GDM1 (cell line): Measurements from ENCODE around the gene FBXO44.

Experiments
- DNase-seq: peaks from one replicate; lab custom pipeline; 2025; lab: John Stamatoyannopoulos, UW

Gene FBXO44

DNA sequence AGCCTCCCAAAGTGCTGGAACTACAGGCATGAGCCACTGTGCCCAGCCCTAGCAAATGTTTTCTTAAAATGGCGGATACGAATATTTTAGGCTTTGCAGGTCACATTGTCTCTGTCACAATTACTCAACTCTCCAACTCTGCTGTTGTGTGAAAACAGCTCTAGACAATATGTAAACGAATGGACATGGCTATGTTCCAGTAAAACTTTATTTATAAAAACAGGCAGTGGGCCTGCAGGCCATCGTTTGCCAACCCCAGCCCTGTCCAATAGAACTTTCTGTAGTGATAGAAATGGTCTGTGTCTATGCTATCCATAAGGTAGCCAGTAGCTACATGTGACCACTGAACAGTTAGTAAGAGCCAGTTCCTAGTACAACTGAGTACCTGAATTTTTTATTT, 5.1 kb downstream of the FBXO44 start:
- DNase-seq, result no peak

DNA sequence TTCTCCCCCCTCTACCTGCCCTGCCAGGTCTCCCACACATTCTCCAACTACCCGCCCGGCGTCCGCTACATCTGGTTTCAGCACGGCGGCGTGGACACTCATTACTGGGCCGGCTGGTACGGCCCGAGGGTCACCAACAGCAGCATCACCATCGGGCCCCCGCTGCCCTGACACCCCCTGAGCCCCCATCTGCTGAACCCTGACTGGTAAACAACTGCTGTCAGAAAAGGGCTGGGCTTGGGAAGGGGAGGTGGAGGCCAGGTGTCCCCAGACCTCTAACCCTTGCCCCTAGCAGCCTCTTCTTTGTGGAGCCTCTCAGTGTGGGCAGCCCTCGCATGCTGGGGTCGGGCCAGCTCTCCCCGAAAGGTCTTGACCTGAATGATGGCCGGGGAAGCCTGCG, 6.4 kb downstream of the FBXO44 start:
- DNase-seq, result no peak

DNA sequence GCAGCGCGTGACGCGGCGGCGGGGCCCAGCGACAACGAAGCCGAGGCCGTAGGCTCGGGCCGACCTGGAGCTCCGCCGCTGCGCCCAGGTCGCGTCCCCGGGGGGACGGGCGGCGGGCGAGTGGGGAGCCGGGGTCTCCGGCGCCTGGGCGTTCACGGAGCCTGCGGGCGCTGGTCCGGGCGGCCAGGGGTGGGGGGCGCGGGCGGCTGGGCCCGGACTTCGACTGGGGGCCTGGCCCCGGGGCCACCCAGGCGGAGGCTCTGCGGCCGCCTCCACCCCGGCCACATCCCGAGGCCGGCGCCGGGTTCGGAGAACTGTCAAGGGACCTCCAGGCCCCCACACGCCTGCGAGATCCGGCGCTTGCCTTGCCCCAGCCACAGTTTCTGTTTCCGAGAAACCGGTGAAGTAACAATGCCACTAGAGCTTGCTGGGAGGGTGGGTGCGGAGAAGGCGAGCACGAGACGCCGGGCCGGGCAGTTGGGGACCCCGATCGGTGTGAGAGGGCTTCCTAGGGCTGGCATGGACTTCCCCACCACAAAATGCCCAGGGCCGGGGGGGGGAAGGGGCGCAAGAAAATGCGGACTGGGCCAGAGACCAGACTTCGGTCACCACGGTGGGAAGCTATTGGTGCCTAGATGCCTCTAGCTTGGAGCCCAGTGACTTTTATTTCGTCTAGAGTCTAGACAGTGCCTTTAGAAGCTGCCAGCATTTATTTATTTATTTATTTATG, 9.8 kb downstream of the FBXO44 start:
- no peak for DNase-seq

DNA sequence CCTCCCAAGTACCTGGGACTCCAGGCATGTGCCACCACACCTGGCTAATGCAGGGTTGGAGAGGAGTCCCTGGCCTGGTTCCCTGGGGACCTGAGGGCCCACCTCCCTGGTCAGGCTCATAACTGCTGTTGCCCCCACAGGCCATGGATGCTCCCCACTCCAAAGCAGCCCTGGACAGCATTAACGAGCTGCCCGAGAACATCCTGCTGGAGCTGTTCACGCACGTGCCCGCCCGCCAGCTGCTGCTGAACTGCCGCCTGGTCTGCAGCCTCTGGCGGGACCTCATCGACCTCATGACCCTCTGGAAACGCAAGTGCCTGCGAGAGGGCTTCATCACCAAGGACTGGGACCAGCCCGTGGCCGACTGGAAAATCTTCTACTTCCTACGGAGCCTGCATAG, 13.8 kb downstream of the FBXO44 start:
- DNase-seq, result no peak

DNA sequence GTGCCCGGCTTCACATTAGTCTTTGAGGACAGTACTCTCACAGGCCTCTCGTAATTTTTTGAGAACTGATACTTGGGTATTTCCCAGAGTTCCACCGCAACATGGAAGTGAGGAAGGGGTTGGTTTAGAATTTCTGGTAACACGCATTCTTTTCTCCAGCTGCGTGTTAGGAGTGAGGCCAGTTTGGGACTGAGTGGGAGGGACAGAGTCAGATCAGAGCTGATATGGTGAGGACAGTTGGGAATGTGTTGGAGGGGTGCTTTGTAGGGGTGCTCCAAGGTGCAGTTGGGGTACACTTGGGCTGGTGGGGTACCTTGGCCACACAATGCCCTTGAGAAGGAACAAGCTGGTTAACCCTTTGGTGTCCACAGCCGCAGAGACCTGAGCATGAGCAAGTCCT, 16.1 kb downstream of the FBXO44 start:
- DNase-seq, result no peak

DNA sequence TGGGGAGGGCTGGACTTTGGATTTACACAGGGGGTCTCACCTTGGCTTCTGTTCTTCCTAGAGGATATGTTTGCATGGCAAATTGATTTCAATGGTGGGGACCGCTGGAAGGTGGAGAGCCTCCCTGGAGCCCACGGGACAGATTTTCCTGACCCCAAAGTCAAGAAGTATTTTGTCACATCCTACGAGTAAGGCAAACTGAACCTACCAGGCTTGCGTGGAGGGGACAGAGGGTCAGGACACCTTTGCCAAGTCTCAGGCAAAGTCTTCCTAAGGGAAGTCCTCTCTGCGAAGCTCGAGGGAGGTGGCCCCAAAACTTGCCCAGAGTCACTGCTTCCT, 16.5 kb downstream of the FBXO44 start:
- DNase-seq, result no peak

DNA sequence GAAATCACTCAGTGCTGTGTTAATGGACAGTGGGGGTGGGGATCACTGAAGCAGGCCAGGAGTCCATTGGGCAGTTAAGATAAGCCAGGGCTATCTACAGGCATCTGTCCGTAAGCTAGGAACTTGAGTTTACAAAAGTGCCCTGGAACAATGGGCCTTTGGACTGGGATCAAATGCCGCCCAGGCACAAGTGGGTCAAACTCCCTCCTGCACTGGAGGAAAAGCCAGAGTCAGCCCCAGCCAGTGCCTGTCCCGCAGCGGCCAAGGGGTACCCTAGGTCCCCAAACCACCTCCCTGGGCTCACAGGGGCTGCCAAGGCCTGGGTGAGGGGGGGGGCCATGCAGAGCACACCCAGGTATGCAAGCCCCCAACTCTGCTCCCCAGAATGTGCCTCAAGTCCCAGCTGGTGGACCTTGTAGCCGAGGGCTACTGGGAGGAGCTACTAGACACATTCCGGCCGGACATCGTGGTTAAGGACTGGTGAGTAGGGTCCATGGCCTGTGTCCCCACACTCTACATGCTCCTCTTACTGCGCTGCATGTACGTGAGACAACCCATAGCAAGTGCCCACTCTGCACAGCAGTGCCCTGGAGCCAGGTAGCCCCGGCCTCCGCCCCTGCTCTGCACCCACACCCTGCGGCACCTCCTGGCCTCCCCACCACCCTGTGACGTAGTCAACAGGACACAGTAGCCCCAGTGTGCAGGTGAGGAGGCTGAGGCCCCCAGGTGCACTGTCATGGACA, 17.0 kb downstream of the FBXO44 start:
- DNase-seq, result no peak

DNA sequence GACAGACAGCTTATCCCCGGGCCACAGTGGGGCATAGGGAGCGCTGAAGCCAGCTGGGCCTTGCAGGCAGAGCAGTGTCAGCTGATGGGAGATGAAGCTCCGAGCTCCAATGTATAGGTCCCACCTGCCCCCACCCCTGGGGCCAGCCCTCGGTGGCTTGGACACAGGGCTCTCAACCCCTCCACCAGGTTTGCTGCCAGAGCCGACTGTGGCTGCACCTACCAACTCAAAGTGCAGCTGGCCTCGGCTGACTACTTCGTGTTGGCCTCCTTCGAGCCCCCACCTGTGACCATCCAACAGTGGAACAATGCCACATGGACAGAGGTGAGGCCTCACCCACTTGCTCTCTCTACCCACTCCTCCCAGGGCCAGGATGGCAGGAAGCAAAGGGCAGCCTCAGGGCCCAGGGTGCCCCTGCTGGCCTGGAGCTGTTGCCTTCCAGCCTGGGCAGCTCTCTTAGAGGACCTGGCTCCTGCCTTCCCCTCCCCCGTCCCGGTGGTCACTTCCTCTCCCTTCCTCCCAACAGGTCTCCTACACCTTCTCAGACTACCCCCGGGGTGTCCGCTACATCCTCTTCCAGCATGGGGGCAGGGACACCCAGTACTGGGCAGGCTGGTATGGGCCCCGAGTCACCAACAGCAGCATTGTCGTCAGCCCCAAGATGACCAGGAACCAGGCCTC, 18.6 kb downstream of the FBXO44 start:
- no peak for DNase-seq

DNA sequence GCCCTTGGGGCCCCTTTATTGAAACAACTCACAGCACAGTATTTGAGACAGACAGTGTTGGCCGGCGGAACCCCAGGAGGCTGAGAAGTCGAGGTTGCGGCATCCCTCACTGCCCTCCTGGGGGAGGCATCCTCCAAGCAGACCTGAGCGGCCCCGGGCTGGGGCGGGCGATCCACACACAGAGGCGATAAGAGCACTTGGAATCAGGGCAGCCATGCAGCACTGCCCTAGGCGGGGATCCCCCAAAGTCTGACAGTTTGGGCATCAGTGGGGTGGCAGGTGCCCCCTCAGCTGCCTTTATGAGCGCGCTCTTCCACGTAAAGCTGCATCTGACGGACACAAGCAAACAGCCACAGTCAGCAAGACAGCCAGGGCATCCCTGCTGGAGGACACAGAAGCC, 19.8 kb downstream of the FBXO44 start:
- DNase-seq, result no peak

DNA sequence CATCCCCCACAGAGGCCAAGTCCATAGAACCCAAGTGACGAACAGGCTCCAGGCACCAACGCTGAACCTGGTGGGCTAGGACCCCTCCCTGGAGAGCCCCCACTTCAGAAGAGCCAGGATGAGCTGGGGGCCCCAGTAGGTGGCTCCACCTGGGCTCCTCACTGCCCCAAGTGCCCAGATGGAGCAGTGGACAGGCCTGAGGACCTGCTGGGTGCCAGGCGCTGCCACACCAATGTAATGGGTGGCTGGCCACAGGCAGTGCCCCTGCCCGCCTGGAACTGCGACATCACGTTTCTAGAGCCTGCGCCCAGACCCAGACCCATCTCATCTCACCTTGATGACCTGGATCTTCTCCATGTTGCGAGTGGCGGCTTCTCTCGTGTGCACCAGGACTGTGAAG, 20.6 kb downstream of the FBXO44 start:
- DNase-seq, result no peak

DNA sequence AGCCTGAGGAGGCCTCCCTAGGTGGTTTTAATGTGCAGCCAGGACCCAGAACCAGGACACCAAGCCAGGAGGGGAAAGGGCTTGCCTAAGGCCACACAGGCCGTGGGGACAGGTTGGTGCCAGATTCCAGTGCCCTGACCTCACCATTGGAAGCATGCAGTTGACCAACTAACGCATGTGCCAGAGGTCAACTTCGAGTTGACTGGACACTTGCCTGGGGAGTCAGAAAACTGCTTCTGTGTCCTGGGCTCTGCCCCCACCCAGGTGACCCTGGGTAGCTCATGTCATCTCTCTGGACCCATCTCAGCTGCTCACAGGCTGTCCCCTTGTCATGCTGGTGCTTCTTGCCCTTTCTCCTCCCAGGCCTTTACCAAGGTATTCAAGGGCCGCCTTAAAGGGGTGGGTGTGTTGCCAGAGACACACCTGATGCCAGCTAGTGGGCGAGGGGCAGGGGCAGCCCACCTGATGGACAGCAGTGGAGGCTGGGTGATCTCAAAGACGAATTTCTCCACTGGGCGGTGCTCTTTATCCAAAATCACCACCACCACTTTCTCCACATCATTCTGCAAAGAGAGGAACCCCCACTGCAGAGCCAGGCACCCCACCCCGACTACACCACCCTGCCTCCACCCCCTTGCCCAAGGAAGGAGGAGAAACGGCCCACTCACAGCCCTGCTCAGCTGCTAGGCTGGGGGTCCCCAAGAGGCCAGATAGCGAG, 21.9 kb downstream of the FBXO44 start:
- no peak for DNase-seq

DNA sequence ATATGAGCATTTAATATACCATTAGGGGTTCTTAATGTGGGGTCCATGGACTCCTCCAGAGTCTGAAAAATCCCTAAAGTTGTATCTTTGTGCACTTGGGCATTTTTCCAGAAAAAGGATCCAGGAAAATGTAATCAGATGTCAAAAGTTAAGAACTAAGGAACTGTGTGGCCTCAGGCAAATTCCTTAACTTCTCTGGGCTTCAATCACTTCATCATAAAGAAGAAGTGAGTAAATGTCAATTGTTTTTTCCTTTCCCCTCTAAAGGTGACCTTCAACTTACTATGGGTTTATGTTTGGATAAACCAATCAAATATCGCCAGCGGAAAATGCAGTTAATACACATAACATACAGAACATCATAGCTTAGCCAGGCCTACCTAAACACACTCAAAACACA, 23.8 kb downstream of the FBXO44 start:
- DNase-seq, result no peak

DNA sequence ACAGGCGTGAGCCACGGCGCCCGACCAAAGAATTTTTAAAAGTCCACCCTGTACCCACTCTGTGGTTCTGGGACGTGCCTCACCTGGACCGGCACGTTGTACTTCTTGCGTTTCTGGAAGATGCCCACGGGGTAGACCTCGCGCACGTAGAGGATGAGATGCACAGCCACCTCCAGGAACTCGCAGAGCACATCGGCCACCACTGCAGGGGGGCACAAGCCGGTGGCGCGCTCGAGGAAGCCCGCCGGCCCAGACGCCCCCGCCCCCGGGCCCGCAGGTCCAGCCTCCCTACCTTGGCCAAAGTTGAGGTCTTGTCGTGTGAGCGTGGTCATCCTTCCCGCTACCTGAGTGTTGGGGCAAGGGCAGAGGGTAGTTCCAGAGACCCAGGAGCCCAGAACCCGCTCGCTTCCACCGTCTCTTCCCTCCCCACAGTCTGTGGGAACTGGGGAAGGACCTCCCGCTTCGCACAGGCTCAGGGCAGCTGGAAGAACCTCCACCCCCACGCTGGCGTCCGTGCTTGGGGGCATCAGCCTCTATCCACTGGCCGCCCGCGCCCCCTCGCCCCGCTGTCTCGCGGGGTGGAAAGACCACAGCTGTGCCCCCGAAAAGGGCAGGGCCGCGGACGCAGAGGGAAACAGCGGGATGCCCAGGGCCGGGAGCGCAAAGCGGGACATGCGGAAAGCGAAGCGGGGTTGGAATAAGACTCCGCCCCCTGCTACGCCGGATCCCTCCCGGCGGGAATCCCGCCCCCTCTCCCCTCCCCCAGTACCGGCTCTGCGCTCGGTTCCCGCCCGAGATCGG, 25.8 kb downstream of the FBXO44 start:
- DNase-seq, result no peak

DNA sequence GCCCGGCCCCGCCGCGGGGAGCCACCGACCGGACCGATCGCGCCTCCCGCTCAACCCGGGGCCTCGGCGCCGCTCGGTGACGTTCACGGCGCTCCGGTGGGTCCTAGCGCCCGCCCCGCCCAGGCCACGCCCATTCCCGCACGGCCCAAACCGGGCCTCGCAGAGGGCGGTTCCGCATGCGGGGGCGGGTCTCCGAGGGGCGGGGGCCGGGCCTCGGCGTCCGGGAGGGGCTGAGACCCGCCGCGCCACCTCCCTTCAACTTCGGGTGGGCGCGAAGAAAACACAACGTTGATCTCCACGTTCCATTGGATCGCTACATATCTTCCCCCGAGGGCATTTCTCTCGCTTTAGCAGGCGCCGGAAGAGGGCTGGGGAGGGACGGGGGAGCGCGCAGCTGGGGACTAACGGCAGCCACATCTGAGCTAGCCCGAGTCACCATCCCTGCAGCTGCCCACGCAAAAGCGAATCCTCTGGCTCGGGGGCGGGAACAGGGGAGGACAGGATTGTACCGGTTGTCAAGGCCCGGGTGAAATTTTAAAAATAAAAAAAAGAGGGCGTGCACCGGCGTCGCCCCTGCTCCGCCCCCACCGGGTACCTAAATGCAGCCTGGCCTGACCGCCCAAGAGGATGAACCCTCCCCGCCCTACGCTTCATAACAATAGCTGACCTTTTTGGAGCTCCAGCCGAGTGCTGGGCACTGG, 26.5 kb downstream of the FBXO44 start, which contains the start of gene MAD2L2:
TSS of gene MAD2L2 (minus strand) at position 78 of the 701 bp plus-strand sequence. CDS start 547 bp downstream, outside the sequence.
- DNase-seq, result peak; percentile 81

DNA sequence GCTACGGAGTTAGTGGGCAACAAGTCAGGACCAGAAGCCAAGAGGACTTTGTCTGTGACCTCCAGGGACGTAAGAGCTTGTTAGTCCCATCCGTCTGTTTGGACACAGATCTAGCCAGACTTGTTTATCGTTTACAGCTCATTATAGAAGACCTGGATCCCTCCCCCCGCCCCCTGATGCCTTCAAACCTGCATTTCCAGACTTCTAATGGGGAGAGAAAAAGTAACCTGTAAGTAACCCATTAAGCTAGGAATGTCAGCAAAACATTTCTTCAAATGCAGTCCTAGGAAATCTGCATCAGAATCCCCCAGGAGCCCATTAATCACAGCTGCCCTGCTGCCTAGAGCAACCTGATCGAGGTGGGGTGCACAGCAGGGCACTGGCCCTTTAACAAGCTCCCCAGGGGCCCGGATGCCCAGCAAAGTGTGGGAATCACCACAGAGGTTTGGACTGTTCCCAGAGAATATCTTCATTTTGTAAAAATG, 27.7 kb downstream of the FBXO44 start:
- no peak for DNase-seq

DNA sequence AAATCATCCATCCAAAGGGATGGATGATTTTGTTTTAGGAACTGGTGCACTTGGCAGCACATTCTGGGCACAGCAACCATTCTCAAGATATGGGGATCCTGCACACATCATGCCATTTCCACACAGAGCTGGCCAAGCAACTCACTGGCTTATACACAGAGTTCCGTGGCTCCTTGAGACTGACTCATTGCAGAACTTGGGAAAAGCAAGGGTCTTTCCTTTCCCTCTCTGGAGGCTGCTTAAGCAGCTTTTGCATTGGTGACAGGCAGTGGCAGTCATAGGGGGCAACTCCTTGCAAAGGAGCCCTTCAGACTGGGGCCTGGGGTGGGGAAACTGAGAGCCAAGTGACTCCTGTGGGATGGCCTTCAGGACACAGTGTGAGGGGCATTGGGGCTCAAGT, 28.1 kb downstream of the FBXO44 start:
- DNase-seq, result no peak

DNA sequence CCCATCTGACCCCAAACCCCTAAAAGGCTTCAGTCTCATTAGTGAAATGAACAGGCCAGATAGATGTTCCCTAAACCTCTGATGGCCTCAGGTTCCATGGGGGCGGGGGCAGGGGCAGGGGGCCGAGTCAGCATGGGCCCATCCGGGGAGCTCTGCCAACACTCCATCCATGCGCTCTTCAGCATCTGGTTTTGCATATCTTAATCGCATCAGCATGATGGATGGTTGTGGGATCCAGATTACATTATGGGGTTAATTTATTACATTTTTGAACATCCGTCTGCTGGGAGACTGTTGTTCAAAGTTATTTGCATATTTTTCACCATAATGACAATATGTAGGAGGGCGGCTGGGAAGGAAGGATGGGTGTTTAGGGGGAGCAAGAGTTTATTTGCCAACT, 29.4 kb downstream of the FBXO44 start:
- DNase-seq, result no peak

DNA sequence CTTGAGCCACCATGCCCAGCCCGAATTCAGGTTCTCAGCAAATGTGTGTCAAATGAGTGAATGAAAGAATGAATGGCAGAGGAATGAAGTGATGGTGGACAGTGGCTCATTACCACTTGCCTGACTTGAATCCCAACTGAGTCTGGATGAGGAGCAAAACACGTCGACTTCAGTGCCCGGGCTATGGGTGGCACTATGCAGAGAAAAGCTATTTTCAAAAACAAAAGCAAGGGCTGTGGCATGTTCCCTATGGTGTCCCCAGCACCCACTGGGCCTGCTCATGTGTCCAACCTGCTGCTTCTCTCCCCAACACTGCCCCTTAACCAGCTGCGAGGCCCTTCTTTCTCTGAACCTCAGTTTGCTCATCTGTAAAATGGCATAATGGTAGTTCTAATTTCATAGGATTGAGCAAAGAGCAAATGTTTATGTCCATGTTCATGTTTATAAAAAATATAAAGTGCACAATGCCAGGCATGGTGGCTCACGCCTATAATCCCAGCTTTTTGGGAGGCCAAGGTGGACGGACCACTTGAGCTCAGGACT, 30.6 kb downstream of the FBXO44 start:
- DNase-seq, result no peak

DNA sequence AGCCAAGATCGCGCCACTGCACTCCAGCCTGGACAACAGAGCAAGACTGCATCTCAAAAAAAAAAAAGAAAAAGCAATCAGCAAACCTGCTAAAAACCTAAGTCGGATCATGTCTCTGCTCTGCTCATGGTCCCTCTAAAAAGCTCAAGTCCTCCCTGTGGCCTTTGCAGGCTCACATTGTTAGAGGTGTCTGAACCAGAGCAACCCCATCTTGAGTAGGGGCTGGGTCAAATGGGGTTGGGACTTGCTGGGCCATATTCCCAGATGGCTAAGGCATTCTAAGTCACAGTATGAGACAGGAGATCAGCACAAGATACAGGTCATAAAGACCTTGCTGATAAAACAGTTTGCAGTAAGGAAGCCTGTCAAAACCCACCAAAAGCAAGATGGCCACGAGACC, 33.8 kb downstream of the FBXO44 start:
- DNase-seq, result no peak
